ENCODE results near the gene SETD2. TPM values are rescaled to one million over a fixed set of nuclear protein-coding genes. Genes with fewer than 3 reads are reported as not detected.
A peak's percentile ranks its signal among the peaks of the same experiment; 100 is the strongest.

Gene SETD2
- total and polyA plus RNA-seq, 2 donors from 2014 or later = 10.5 to 49.9 TPM

- DNase-seq (peak in 1 of 5 donors; percentile 35), FAIRE-seq (no peak)
- Histone ChIP-seq H3K36me3 (ENCODE audit: control insufficient read depth in 2 of 3, insufficient read depth in 3 of 3, low read length in 3 of 3) (peaks cover 0 to 2% (median 2%) of the 10 kb centered on the region in 3 donors), H3K4me3 (ENCODE audit: low read length in 3 of 3) (no peak overlapping the region), H3K9ac (ENCODE audit: low read length in 3 of 3) (peak overlapping the region in 2 of 3 donors; percentile 70 to 77), H3K27ac (ENCODE audit: low read depth in 2 of 2, low read length in 2 of 2) (peak overlapping the region; percentile 49 to 73), H3K9me3 (ENCODE audit: control insufficient read depth in 2 of 3, insufficient read depth in 1 of 3, low read length in 3 of 3) (no peaks in the 10 kb centered on the region), H3K27me3 (ENCODE audit: control insufficient read depth, insufficient read depth, low read length) (no peaks in the 10 kb centered on the region), H3K4me1 (ENCODE audit: control insufficient read depth in 2 of 3, insufficient read depth in 2 of 3, low read depth in 1 of 3, low read length in 3 of 3) (peaks cover 0 to 52% (median 51%) of the 10 kb centered on the region in 3 donors)
- intact Hi-C loops (cut with DNase I) = no loop called here
- TF ChIP-seq CTCF (IDR thresholded peaks at IDR 0.05; ENCODE audit: borderline replicate concordance, extremely low read depth, insufficient read depth) = no peak
Measured at GRCh38 chr3:46966811-46967210, 197.1 kb downstream of the SETD2 start.

Other genes starting within 250 kb of the SETD2 start
- gene CCDC12, start 187.4 kb downstream of the SETD2 start, total RNA-seq = 59.7 TPM
- gene CCDC12, start 187.4 kb downstream of the SETD2 start, polyA plus RNA-seq (ENCODE audit: insufficient read depth, low read depth, low replicate concordance) = 85.6 TPM
- 82.8 TPM for gene NBEAL2, start 184.4 kb downstream of the SETD2 start, total RNA-seq
- 25.7 TPM for gene NBEAL2, start 184.4 kb downstream of the SETD2 start, polyA plus RNA-seq (ENCODE audit: insufficient read depth, low read depth, low replicate concordance)
- 16.9 TPM for gene KIF9, start 118.7 kb upstream of the SETD2 start, total RNA-seq
- 32.9 TPM for gene KIF9, start 118.7 kb upstream of the SETD2 start, polyA plus RNA-seq (ENCODE audit: insufficient read depth, low read depth, low replicate concordance)
- gene KLHL18, start 118.8 kb upstream of the SETD2 start, total RNA-seq = 31.1 TPM
- gene KLHL18, start 118.8 kb upstream of the SETD2 start, polyA plus RNA-seq (ENCODE audit: insufficient read depth, low read depth, low replicate concordance) = 10.6 TPM
- gene PTPN23, start 216.9 kb upstream of the SETD2 start, total RNA-seq = 48.5 TPM
- 12.6 TPM for gene PTPN23, start 216.9 kb upstream of the SETD2 start, polyA plus RNA-seq (ENCODE audit: insufficient read depth, low read depth, low replicate concordance)

All from kidney (tissue), 14 donors.